CD1c-positive myeloid dendritic cell (primary cell): ENCODE data around the gene WFIKKN2.
A peak's percentile ranks its signal among the peaks of the same experiment; 100 is the strongest.
"Not testable (repeated sequence)": the region's sequence is repeated elsewhere in the genome, so short reads cannot be mapped to it uniquely, and the experiment has no call there.

Experiments used
- DNase-seq: peaks from one replicate; pipeline ENCODE4 v3.0.0-alpha.2; 2016; ENCODE audit errors: extremely low spot score

The WFIKKN2 gene

GRCh38 chr17:50835301-50836234 is at the start of gene WFIKKN2:
TSS of gene WFIKKN2 (plus strand) at chr17:50835586. CDS start at chr17:50835938, 352 bp downstream.
- no peak for DNase-seq

DNA sequence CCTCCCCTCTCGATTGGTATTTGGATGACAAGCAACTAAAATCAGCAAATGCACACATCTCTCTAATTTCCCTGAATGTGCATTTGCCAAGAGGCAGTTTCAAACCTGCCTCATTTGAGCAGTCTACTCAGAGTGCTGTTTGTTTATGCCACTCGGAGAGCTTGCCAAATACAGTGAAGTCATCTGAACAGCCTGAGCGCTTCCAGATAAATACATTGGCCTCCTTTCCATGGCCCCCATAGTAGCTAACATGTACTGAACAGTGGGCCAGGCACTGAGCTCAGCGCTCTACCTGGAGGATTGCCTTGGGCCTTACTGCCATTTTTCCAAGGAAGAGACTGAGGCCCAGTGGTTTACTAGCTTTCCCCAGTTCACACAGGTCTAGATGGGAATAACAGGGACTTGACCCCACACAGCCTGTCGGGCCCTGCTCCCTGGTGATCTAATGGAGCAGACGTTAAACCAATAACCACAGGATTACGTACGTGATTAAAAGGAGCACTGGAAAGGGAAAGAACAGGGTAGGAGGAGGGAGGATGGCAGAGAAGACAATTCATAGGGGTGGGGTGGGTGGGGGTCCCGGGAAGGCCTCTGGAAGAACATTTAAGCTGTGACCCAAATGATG is 49.3 kb upstream of the WFIKKN2 start:
- DNase-seq, result no peak

DNA sequence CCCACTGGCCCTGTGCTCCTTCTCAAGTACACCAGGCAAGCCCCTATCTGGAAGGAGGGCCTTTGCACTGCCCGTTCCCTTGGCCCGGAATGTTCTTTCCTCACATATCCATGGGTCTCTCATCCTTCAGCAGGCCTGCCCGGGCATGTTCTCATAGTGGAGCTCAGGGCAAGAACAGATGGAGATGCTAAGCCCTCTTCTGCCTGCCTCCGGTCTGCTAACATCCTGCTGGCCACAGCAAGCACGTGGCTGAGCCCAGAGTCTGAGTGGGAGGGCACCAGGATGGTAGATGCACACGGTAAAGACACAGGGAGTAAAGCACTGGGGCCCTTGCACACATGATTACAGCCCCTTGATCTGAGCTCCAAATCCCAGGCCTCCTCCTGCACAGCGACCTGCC is 48.3 kb upstream of the WFIKKN2 start:
- DNase-seq, result no peak

DNA sequence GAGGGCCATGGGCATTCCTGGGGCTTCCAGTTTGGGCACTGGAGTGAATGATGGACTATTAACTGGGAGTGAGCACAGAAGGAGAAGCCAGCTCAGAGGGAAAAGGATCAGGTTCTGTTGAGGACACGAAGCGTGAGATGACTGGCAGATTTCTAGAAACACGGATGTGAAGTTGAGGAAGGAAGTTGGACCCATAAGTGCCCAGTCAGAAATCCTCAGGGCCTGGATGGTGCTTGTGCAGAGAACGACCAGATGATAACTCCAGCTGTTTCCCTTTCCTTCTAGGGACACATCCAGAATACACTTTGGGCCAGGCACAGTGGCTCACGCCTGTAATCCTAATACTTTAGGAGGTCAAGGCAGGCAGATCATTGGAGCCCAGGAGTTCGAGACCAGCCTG is 44.8 kb upstream of the WFIKKN2 start:
- peak; percentile 59 for DNase-seq

DNA sequence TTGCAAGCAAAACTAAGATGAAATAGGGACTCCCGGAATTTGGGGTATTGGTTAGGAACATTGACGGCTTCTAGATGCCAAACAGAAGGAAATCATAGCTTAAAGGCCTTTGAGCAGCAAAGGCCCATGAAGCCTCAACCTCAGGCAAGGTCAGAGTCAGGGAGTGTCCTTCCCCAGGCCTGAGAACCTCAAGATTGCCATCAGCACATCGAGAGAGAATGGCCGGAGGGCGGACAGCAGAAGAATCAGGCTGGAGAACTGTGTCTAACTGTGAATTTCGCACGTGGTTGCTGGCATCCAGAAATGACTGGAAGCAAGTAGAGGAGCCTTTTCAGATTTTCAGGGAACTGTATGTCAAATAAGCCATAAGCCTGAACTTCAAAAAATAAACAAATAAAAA is 43.3 kb upstream of the WFIKKN2 start:
- DNase-seq, result no peak

- peak; percentile 10 for DNase-seq
These were observed 42.4 kb upstream of the WFIKKN2 start for GRCh38 chr17:50793007-50793406.

GRCh38 chr17:50794361-50794760 is 41.0 kb upstream of the WFIKKN2 start:
- DNase-seq, result no peak

- peak; percentile 32 for DNase-seq
These were observed 38.1 kb upstream of the WFIKKN2 start for GRCh38 chr17:50797135-50797810.

GRCh38 chr17:50798424-50799288 is 36.7 kb upstream of the WFIKKN2 start:
- DNase-seq, result no peak

- no peak for DNase-seq
These were observed 35.8 kb upstream of the WFIKKN2 start for GRCh38 chr17:50799582-50799981.

- DNase-seq, result no peak
These were observed 35.1 kb upstream of the WFIKKN2 start for GRCh38 chr17:50800196-50800700.

DNA sequence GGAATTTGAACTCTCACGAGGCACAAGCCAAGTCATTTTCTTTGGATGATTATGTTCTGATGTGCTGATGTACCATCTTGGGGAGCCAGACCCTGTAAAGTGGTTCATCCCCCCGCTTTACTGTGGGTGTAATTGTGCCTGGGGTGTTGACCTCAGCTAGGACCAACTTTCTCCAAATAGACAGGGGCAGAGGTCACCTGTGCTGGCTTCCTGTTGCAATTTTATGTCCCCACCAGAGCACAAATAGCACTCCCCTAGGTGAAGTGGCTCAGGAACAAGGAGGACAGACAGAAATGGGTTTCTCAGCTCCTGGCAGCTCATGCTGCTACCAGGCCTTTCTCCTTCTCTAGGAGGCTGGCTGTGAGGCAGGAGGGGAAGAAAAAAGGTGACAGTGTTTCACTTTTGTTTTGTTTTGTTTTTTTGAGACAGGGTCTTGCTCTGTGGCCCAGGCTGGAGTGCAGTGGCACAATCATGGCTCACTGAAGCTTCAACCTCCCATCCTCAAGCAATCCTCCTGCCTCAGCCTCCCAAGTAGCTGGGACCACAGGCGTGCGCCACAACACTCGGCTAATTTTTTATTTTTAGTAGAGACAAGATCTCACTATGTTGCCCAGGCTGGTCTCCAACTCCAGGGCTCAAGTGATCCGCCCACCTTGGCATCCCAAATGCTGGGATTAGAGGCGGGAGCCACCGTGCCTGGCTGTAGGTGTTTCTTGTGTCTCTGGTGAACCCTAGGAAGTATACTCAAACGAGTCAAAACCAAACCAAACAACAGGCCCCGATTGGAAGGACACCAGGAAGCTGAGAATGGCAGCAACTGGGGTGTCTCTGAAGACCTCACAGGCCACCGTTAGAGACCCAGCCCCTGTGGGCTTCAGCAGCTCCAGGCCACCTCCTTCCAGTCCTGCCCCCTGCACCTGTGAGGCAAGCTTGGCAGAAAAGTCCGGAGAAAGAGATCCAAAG is 32.5 kb upstream of the WFIKKN2 start:
- no peak for DNase-seq

- DNase-seq, result no peak
These were observed 31.7 kb upstream of the WFIKKN2 start for GRCh38 chr17:50803676-50804075.

- not testable (repeated sequence) for DNase-seq
These were observed 30.5 kb upstream of the WFIKKN2 start for GRCh38 chr17:50804749-50805475.

GRCh38 chr17:50805486-50805885 is 29.9 kb upstream of the WFIKKN2 start:
- DNase-seq, result no peak

GRCh38 chr17:50806141-50806643 is 29.2 kb upstream of the WFIKKN2 start:
- no peak for DNase-seq

DNA sequence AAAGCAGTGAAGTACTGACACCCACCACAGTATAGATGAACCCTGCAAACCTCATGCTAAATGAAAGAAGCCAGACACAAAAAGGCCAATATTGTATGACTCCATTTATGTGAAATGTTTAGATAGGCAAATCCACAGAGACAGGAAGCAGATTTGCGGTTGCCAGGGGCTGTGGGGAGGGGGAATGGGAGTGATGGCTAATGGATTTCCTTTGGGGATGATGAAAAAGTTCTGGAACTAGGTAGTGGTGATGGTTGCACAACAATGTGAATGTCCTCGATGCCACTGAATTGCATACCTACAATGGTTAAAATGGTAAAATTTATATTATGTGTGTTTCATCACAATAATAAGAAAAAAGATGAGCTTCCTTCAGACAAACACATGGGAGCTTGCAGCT is 28.4 kb upstream of the WFIKKN2 start:
- no peak for DNase-seq

DNA sequence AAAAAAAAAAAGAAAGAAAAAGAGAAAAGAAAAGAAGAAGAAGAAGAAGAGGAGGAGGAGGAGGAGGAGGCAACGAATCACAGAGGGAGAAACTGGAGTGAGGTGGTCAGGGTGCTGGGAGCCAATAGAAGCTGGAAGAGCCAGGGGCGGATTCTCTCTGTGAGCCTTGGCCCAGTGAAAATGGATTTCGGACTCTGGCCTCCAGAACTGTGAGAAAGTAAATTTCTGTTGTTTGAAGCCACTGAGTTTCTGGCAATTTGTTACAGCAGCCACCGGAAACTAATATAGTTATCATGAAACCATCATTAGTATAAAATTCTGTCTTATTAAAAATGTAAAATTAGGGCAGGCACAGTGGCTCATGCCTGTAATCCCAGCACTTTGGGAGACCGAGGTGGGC is 27.7 kb upstream of the WFIKKN2 start:
- DNase-seq, result no peak

GRCh38 chr17:50808413-50808812 is 27.0 kb upstream of the WFIKKN2 start:
- no peak for DNase-seq
